GM12891 (cell line): ENCODE data around the gene ADD1.

Experiments
- DNase-seq: peaks from one replicate; pipeline ENCODE4 v3.0.0; 2011; ENCODE audit warnings: low spot score; ENCODE audit not compliant: insufficient read length
- FAIRE-seq: peaks from 2 replicates; lab custom pipeline; 2011; peaks lifted over from hg19 to GRCh38; lab: Jason Lieb, UNC
- PAX5 ChIP-seq: IDR thresholded peaks from 2 replicates; pipeline ENCODE4 v1.6.1; 2011; ENCODE audit warnings: low read length, moderate library complexity, mild to moderate bottlenecking; ENCODE audit not compliant: insufficient read depth, severe bottlenecking
- POLR2A ChIP-seq: IDR thresholded peaks from 2 replicates; pipeline ENCODE4 v1.6.1; 2011; ENCODE audit warnings: low read depth, low read length, control low read depth
- POLR2AphosphoS5 ChIP-seq: IDR thresholded peaks from 2 replicates; pipeline ENCODE4 v1.6.1; 2011; ENCODE audit warnings: low read depth, low read length, control low read depth
- POU2F2 ChIP-seq: IDR thresholded peaks from 2 replicates; pipeline ENCODE4 v1.6.1; 2011; ENCODE audit warnings: low read depth, mild to moderate bottlenecking, control low read depth, low read length, moderate library complexity
- SPI1 ChIP-seq: IDR thresholded peaks from 2 replicates; pipeline ENCODE4 v1.6.1; 2011; ENCODE audit warnings: low read depth, low read length, control low read depth
- TAF1 ChIP-seq: IDR thresholded peaks from 2 replicates; pipeline ENCODE4 v1.6.1; 2011; ENCODE audit warnings: low read depth, low read length, control low read depth

ADD1 gene

DNA sequence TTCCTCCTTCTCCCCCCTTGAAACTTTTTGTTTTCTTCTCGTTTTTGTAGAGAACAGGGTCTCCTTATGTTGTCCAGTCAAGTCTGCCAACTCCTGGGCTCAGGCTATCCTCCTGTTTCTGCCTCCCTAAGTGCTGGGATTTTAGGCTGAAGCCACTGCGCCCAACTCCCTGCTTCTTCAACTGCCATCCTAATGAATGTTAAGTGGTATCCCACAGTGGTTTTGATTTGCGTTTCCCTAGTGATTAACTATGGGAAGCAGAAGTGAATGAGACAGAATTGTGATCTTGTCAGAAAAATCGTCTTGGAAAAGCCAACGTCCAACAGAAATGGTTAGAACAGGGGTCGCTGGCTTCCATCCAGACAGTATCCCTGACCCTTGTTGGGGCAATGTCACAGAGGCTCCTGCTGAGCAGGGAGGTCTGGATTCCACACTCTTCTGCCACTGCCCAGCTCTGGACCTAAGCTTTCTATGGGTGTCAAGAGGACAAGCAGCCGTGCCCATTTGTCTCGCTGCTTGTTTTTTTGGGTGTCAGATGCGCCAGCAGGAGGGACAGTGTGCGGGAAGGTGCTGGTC lies 869 bp upstream of the ADD1 start:
- no peak for FAIRE-seq
- DNase-seq, result no peak
- no peak for TF ChIP-seq PAX5
- no peak for TF ChIP-seq SPI1
- TF ChIP-seq POLR2A, result no peak
- TF ChIP-seq TAF1, result no peak
- no peak for TF ChIP-seq POU2F2

DNA sequence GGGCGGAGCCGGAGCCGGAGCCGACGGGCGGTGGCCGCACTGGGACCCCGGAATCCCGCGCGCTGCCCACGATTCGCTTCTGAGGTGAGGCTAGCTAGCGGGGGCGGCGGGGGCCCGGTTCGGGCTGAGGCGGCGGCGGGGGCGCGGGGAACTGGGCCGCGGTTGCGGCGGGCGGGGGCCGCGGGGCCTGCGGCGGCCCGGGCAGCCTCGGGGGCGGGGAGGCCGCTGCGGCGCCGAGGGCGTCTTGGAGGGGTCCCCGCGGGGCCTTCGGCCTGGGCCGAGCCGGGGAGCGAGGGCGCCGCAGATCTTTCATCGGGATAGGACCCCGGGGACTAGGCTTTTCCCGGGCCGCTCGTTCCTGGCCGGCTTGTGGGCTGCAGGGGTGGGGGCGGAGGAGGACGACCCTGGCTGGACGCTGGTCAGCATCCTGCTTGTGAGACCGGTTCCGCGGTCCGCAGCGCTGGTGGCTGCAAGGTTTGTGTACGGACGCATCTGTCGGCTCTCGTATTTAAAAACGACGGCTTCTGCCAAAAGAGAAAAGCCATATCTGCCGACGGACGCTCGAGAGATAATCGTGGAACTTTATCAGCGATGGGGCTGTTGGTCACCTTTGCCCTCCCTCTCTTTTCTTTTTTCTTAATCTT lies 419 bp downstream of the ADD1 start:
- TF ChIP-seq SPI1, result no peak
- TF ChIP-seq POU2F2, result 0 out of 2 replicates have a peak, but pooled peaks have one; percentile 46
- no peak for TF ChIP-seq PAX5
- FAIRE-seq (no peak), DNase-seq (no peak)

DNA sequence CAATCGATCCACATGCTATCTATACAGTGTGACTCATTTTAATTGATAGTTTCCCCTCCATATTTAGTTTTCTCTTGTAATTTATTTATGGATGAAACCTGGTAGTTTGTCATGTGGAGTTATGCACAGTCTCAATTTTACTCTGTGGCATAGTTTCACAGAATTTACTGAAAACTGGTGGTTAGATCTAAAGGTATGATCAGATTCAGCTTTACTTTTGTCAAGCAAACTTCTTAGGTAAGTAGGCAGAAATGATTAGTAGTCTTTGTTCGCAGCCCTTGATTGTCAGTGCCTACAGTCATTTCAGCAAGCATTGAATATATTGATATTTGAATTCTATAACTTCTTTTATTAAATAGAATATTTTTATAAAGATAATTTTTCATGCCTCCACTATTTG lies 2.5 kb downstream of the ADD1 start:
- no peak for FAIRE-seq
- no peak for DNase-seq
- no peak for TF ChIP-seq PAX5

DNA sequence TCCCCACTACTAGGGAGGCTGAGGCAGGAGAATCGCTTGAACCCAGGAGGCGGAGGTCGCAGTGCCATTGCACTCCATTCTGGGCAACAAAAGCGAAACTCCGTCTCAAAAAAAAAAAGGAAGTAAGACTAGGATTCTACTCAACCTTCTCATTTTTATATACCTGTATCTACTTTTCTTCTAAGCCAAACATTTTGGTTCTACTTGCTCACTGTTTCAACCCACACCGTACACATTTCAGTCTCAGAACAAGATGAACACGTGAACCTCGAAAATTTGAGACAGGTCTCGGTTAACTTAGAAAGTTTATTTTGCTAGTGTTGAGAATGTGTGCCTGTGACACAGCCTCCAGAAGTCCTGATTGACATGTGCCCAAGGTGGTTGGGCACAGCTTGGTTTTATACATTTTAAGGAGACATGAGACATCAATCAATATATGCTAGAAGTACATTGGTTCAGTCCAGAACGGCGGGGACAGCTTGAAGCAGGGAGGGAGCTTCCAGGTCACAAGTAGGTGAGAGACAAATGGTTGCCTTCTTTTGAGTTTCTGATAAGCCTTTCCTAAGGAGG lies 3.7 kb downstream of the ADD1 start:
- no peak for TF ChIP-seq POU2F2
- TF ChIP-seq TAF1, result no peak
- TF ChIP-seq POLR2A, result no peak
- TF ChIP-seq SPI1, result no peak
- no peak for TF ChIP-seq POLR2AphosphoS5
- TF ChIP-seq PAX5, result no peak
- FAIRE-seq (peak; percentile 73), DNase-seq (no peak)

DNA sequence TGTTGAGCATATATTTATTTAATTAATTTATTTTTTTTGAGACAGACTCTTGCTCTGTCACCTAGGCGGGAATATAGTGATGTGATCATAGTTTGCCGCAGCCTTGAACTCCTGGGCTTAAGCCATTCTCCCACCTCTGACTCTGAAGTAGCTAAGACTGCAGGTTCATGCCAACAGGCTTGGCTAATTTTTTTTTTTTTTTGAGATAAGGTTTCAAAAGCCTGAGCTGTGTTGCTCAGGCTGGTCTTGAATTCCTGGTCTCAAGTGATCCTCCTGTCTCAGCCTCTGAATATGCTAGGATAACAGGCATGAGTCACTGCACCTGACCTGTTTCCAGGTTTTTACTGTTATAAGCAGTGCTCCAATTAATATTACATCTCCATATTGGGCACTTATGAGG lies 4.8 kb downstream of the ADD1 start:
- FAIRE-seq, result no peak
- TF ChIP-seq SPI1, result no peak
- TF ChIP-seq POU2F2, result no peak
- no peak for TF ChIP-seq PAX5
- TF ChIP-seq TAF1, result no peak
- TF ChIP-seq POLR2A, result no peak
- TF ChIP-seq POLR2AphosphoS5, result no peak
- no peak for DNase-seq

DNA sequence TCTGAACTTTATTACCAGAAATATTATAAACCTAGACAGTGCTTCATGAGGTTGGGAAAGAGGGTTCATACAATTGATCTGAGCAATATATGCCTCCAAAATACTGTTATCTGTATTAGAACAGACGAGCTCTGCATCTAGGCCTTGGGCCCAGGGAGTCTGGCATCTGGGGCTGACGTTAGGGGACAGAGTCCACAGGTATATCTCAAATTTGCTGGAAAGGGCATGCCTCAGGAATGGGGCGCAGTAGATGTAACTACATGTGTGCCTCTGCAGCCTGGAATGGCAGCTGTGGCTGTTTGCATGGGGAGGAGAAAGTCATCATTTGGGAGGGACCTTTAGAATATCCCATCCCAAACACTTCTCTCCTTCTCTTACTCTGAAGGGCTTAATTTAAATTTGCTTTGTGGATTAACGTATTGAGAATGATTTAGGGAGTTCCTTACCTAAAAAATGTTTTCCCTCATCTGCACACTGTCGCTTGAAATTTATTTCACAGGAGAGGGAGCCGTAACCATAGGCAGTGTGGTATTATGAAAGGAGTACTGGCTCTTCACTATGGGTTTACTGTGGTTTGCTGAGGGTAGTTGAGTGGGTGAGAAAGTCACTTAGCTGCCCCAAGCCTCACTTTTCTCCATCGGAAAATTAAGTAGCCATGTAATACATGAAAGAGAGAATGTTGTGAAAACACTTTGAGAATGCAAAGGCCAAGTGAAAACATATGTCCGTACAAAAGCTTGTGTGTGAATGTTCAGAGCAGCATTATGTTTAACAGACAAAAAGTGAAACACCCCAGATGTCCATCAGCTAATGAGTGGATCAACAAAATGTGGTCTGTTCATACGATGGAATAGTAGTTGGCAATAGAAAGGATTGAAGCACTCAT lies 5.9 kb downstream of the ADD1 start:
- no peak for DNase-seq
- FAIRE-seq, result no peak
- TF ChIP-seq PAX5, result no peak
- no peak for TF ChIP-seq POLR2A
- no peak for TF ChIP-seq POU2F2
- TF ChIP-seq SPI1, result no peak
- no peak for TF ChIP-seq POLR2AphosphoS5
- TF ChIP-seq TAF1, result no peak

DNA sequence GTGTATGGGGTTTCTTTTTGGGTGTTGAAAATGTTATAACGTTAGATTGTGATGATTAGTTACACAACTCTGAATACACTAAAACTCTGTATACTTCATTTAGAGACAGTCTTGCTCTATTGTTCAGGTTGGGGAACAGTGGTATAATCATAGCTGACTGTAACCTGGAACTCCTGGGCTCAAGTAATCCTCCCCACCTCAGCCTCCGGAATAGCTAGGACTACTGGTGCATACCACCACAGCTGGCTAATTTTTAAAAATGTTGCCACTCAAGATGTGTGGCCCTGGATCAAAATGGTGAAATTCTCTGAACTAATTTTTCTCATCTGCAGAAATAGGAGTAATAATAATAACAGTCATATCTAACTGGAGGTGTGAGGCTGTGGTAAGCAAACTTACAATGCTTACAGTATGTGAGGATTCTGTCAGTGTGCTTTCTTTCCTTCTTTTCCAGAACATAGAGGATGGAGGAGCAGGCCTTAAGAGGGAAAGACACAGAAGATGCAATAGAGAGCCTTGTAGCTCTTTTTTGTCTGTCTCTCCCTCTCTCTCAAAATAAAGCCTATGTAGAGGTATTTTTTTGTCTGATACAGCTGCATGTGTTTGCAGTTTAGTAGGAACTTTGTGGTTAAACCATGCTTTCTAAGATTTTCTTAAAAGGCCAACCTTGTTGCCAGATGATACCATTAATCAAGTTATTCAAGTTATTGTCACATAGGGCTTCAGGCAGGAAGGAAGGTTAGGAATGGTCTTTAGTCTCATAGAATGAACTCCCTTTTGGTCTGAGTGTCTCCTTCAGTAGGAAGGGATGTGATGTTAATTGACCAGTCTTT lies 7.5 kb downstream of the ADD1 start:
- no peak for TF ChIP-seq POU2F2
- TF ChIP-seq POLR2AphosphoS5, result no peak
- no peak for TF ChIP-seq TAF1
- TF ChIP-seq SPI1, result no peak
- no peak for TF ChIP-seq POLR2A
- no peak for TF ChIP-seq PAX5
- DNase-seq, result no peak
- no peak for FAIRE-seq

DNA sequence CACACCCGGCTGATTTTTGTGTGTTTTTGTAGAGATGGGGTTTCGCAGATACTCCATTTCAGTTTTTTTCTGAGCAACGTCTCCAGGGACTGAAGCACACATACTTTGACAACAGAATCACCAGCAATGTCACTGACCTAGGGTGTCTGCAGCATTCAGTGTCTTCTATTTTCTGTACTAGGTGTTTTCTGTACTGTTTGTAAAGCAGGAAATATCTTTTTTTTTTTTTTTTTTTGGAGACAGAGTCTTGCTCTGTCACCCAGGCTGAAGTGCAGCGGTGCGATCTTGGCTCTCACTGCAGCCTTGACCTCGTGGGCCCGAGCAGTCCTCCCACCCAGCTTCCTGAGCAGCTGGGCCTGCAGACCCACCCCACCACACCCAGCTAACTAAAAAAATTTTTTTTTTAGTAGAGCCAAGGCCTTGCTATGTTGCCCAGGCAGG lies 8.9 kb downstream of the ADD1 start:
- FAIRE-seq (peak; percentile 59), DNase-seq (no peak)

DNA sequence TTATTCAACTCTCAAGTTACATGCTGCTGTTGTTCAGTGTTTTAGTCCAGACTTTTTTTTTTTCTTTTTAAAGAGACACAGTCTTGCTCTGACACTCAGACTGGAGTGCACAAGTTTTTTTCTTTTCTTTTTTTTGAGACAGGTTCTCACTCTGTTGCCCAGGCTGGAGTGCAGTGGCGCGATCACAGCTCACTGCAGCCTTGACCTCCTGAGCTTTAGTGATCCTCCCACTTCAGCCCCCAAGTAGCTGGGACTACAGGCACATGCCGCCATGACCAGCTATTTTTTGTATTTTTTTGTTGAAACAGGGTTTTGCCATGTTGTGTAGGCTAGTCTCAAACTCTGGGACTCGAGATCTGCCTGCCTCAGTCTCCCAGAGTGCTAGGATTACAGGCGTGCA lies 11.9 kb downstream of the ADD1 start:
- FAIRE-seq, result no peak
- no peak for TF ChIP-seq POU2F2
- TF ChIP-seq TAF1, result no peak
- TF ChIP-seq SPI1, result no peak
- TF ChIP-seq POLR2A, result no peak
- no peak for TF ChIP-seq POLR2AphosphoS5
- TF ChIP-seq PAX5, result no peak
- DNase-seq, result no peak

More for the DNA sequence above, 8.9 kb downstream of the ADD1 start:
- TF ChIP-seq POLR2AphosphoS5, result no peak
